Upper lobe of left lung (tissue), 4 donors: ENCODE measurements around the gene PCGF3.

Experiments
- CTCF ChIP-seq, 6 experiments: fragments of 450-650 bp in 4 of 6; fragments of 200-600 bp in 2 of 6; sonication (generic) in 2 of 6; IDR thresholded peaks; one replicate each; pipeline ENCODE4 v1.5.1; 2016 to 2019; ENCODE audit warnings: antibody characterized with exemption in 6 of 6
- EP300 ChIP-seq, 4 donors: sonication (generic); formaldehyde crosslinking; IDR thresholded peaks; one replicate each; pipeline ENCODE4 v1.5.1; 2017; ENCODE audit warnings: antibody characterized with exemption in 4 of 4, control low read depth in 2 of 4
- POLR2A ChIP-seq, 4 donors: fragments of 450-650 bp; IDR thresholded peaks; one replicate each; pipeline ENCODE4 v1.5.1; 2016 to 2017; ENCODE audit warnings: antibody characterized with exemption in 4 of 4, mild to moderate bottlenecking in 2 of 4

DNA sequence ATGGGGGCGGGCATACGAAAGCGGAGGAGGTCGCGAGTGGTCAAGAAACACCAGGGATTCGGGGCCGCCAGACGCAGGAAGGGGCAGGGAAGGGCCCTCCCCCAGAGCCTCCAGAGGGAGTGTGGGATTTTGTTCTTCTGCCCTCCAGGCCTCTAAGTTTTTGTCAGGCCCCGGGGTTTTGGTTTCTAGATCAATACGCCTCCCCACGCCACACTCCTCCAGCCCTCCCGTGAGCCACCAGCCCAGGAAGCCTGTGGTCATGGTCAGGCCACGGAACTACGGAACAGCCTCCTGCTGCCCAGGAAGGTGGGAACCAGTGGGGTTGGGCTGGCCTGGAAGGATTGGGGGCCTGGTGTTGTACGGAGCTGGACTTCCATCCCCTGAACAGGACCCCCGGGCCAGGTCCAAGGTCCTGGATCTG lies 81.9 kb downstream of the PCGF3 start:
- TF ChIP-seq CTCF (IDR thresholded peaks at IDR 0.05) (no peak), POLR2A (IDR thresholded peaks at IDR 0.05) (no peak), EP300 (IDR thresholded peaks at IDR 0.05) (no peak)
